Calu3 (cell line): ENCODE data around the gene SLIT3. TPM values are rescaled to one million over a fixed set of nuclear protein-coding genes. Genes with fewer than 3 reads are reported as not detected.

Source experiments
- BruUV-seq: library from RNA; stranded (reverse); fragments of 400-500 nt; replicated peaks from 2 replicates; lab custom pipeline; 2021; lab: Mats Ljungman, UMichigan
- CTCF ChIA-PET: fragments of 300-600 bp; sonication (Branson Sonifier 250); formaldehyde crosslinking; loops from one replicate; lab custom pipeline; 2022; ENCODE audit warnings: antibody characterized with exemption; lab: Charles Lee
- DNase-seq: peaks from one replicate; pipeline ENCODE4 v3.0.0; 2022
- H3K27ac Mint-ChIP-seq: one replicate; pipeline ENCODE4 v1.8.0; 2022; ENCODE audit warnings: mixed read lengths; ENCODE audit not compliant: unreplicated experiment
- H3K27me3 Mint-ChIP-seq: one replicate; pipeline ENCODE4 v1.8.0; 2022; ENCODE audit warnings: mixed read lengths; ENCODE audit not compliant: unreplicated experiment
- H3K36me3 Mint-ChIP-seq: one replicate; pipeline ENCODE4 v1.8.0; 2022; ENCODE audit warnings: mild to moderate bottlenecking, moderate library complexity, mixed read lengths; ENCODE audit not compliant: insufficient read depth, unreplicated experiment
- H3K4me1 Mint-ChIP-seq: one replicate; pipeline ENCODE4 v1.8.0; 2022; ENCODE audit warnings: mild to moderate bottlenecking, low read depth, mixed read lengths; ENCODE audit not compliant: unreplicated experiment
- H3K4me3 Mint-ChIP-seq: one replicate; pipeline ENCODE4 v1.8.0; 2022; ENCODE audit warnings: mild to moderate bottlenecking, low read depth, moderate library complexity, mixed read lengths; ENCODE audit not compliant: unreplicated experiment
- H3K9me3 Mint-ChIP-seq: one replicate; pipeline ENCODE4 v1.8.0; 2022; ENCODE audit warnings: low read depth, mixed read lengths; ENCODE audit not compliant: unreplicated experiment
- CTCF ChIP-seq: fragments of 200-600 bp; IDR thresholded peaks from one replicate; pipeline ENCODE4 v1.8.0; 2022; ENCODE audit warnings: antibody characterized with exemption; ENCODE audit not compliant: unreplicated experiment
- intact Hi-C: fragments of 100-400 bp; cut with micrococcal nuclease; formaldehyde crosslinking; loops from one replicate; pipeline ENCODE4 v1.10.0; 2022; ENCODE audit not compliant: unreplicated experiment
- total RNA-seq: library from RNA; stranded (reverse); gene quantifications from 2 replicates; pipeline ENCODE4 v1.2.3, GENCODE V29; 2022

Gene SLIT3
- total RNA-seq, 1 experiment from 2014 or later: not detected

DNA sequence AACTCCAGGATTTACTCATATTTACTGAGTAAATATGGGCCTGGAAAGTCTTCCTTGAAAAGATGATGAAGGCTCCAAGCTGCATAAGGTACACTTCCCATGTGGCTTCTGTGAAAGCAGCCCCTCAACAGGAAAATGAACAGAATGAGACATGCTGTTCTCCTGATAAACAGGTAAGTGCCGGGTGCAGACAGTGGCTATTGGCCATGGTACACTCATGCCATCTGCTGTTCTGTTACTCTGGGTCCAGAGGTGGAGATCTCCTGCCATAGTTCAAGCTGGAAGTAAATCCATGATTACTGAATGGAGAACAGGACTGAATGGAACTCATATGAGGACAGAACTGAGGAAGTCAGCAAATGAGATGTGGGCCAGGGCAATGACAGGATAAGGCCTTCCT is 103.6 kb downstream of the SLIT3 start:
- DNase-seq: peak; percentile 12
- H3K9me3 Mint-ChIP-seq: peaks cover 6% of the 10 kb centered on the region
- BruUV-seq: no TSS peak

DNA sequence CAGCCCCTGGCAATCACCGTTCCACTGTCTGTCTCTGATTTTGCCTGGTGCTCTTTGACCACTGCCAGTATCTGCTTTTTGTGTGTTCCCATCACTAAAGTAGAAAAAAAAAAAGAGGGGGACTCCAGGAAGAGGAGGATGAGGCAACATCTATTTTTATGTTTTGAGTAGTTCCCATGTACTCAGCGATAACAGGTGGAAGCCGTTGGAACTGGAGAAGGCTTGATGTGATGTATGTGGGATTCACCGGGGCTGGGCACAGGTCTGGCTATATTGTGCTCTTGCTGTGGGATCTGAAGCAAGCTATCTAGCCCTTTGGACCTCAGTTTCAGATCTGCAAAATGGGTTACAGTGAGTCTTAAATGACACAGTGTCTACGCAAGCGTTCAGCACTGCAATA is 104.9 kb downstream of the SLIT3 start:
- Mint-ChIP-seq H3K4me3 (no peak overlapping the region), H3K27ac (no peak overlapping the region), H3K36me3 (no peaks in the 10 kb centered on the region), H3K27me3 (peaks cover 13% of the 10 kb centered on the region), H3K9me3 (peaks cover 6% of the 10 kb centered on the region), H3K4me1 (no peaks in the 10 kb centered on the region)
- no peak for TF ChIP-seq CTCF
- CTCF ChIA-PET: no interaction called here
- DNase-seq: no peak
- BruUV-seq: no TSS peak
- intact Hi-C loops: no loop called here

More for the DNA sequence above, 103.6 kb downstream of the SLIT3 start:
- no peak for TF ChIP-seq CTCF
- Mint-ChIP-seq H3K4me1 (no peaks in the 10 kb centered on the region), H3K27me3 (peaks cover 13% of the 10 kb centered on the region), H3K36me3 (no peaks in the 10 kb centered on the region), H3K27ac (no peak overlapping the region), H3K4me3 (no peak overlapping the region)
- intact Hi-C loops: loop anchor here (1.0 kb wide), 1 partner anchor 210 kb away; no protein-coding TSS in a partner anchor
- CTCF ChIA-PET: interaction anchor here (0.7 to 0.9 kb wide), 2 partner anchors 210 to 529 kb away, joined by 3 to 5 read pairs; no protein-coding TSS in a partner anchor

- no TSS peak for BruUV-seq
- no peaks in the 10 kb centered on the region for H3K4me1 Mint-ChIP-seq
- no peak overlapping the region for H3K27ac Mint-ChIP-seq
- TF ChIP-seq CTCF: no peak
- DNase-seq: no peak
- no peaks in the 10 kb centered on the region for H3K36me3 Mint-ChIP-seq
- no peak overlapping the region for H3K4me3 Mint-ChIP-seq
- intact Hi-C loops: no loop called here
- CTCF ChIA-PET: no interaction called here
- H3K27me3 Mint-ChIP-seq: peaks cover 13% of the 10 kb centered on the region
- H3K9me3 Mint-ChIP-seq: peaks cover 6% of the 10 kb centered on the region
These were observed 105.3 kb downstream of the SLIT3 start for GRCh38 chr5:169195601-169196000.

- TF ChIP-seq CTCF: no peak
- CTCF ChIA-PET: no interaction called here
- no peaks in the 10 kb centered on the region for H3K36me3 Mint-ChIP-seq
- BruUV-seq: no TSS peak
- H3K9me3 Mint-ChIP-seq: peaks cover 6% of the 10 kb centered on the region
- DNase-seq: no peak
- H3K4me3 Mint-ChIP-seq: no peak overlapping the region
- H3K27ac Mint-ChIP-seq: no peak overlapping the region
- intact Hi-C loops: no loop called here
- no peaks in the 10 kb centered on the region for H3K4me1 Mint-ChIP-seq
- peaks cover 25% of the 10 kb centered on the region for H3K27me3 Mint-ChIP-seq
These were observed 108.4 kb downstream of the SLIT3 start for GRCh38 chr5:169192536-169192935.
